ENCODE measurements around the gene RPL10A.

Gene RPL10A

GRCh38 chr6:35493307-35493983, 25.2 kb downstream of the RPL10A start:
- no peak for DNase-seq

- no peak for DNase-seq
Measured at GRCh38 chr6:35494161-35494563, 26.0 kb downstream of the RPL10A start.

GRCh38 chr6:35495258-35496035, 27.2 kb downstream of the RPL10A start:
- no peak for DNase-seq

- DNase-seq = no peak
Measured at GRCh38 chr6:35496036-35496840, 28.0 kb downstream of the RPL10A start.

GRCh38 chr6:35496841-35497570, 28.8 kb downstream of the RPL10A start, which contains the start of gene TEAD3:
Gene TEAD3, minus strand, starts transcription at chr6:35497079.
- no peak for DNase-seq

GRCh38 chr6:35497571-35498421, 29.6 kb downstream of the RPL10A start:
- DNase-seq = no peak

GRCh38 chr6:35498422-35499067, 30.3 kb downstream of the RPL10A start:
- no peak for DNase-seq

- DNase-seq = no peak
Measured at GRCh38 chr6:35499372-35499771, 31.2 kb downstream of the RPL10A start.

GRCh38 chr6:35500782-35501181, 32.6 kb downstream of the RPL10A start:
- no peak for DNase-seq

GRCh38 chr6:35501784-35502183, 33.6 kb downstream of the RPL10A start:
- DNase-seq = no peak

GRCh38 chr6:35503534-35503933, 35.3 kb downstream of the RPL10A start:
- no peak for DNase-seq

- no peak for DNase-seq
Measured at GRCh38 chr6:35505999-35506412, 37.8 kb downstream of the RPL10A start.

GRCh38 chr6:35506536-35506935, 38.3 kb downstream of the RPL10A start:
- no peak for DNase-seq

- DNase-seq = no peak
Measured at GRCh38 chr6:35507221-35507620, 39.0 kb downstream of the RPL10A start.

GRCh38 chr6:35508027-35508426, 39.8 kb downstream of the RPL10A start:
- DNase-seq = no peak

- no peak for DNase-seq
Measured at GRCh38 chr6:35508542-35508941, 40.3 kb downstream of the RPL10A start.

GRCh38 chr6:35510916-35511561, 42.8 kb downstream of the RPL10A start:
- no peak for DNase-seq

GRCh38 chr6:35511562-35511941, 43.4 kb downstream of the RPL10A start:
- DNase-seq = no peak

- no peak for DNase-seq
Measured at GRCh38 chr6:35512006-35512405, 43.8 kb downstream of the RPL10A start.

GRCh38 chr6:35512740-35513139, 44.5 kb downstream of the RPL10A start, which contains the start of gene TULP1:
Gene TULP1, minus strand, starts transcription at chr6:35512896. Its CDS starts 38 bp downstream, at chr6:35512858.
- no peak for DNase-seq

GRCh38 chr6:35514587-35514986, 46.4 kb downstream of the RPL10A start:
- DNase-seq = no peak

Measured in DMS 273 treated with DMSO at 0.1 percent for 48 hours (cell line).